ENCODE results near the gene NFATC4.

Gene NFATC4

GRCh38 chr14:24403294-24403998 lies 35.5 kb downstream of the NFATC4 start:
- Histone ChIP-seq H3K9me3 (ENCODE audit: low read length) (no peaks in the 10 kb centered on the region), H3K4me1 (ENCODE audit: insufficient read depth, low read length) (peaks cover 8% of the 10 kb centered on the region), H3K36me3 (ENCODE audit: insufficient read depth, low read length) (no peaks in the 10 kb centered on the region), H3K4me3 (ENCODE audit: low read length) (no peak overlapping the region), H2AFZ (ENCODE audit: low read depth, low read length) (no peak overlapping the region), H3K27me3 (ENCODE audit: insufficient read depth, low read length) (peaks cover 27% of the 10 kb centered on the region)

GRCh38 chr14:24404814-24405213 lies 36.8 kb downstream of the NFATC4 start:
- Histone ChIP-seq H2AFZ (ENCODE audit: low read depth, low read length) (no peak overlapping the region), H3K9me3 (ENCODE audit: low read length) (no peaks in the 10 kb centered on the region), H3K27me3 (ENCODE audit: insufficient read depth, low read length) (peaks cover 21% of the 10 kb centered on the region), H3K4me3 (ENCODE audit: low read length) (no peak overlapping the region), H3K36me3 (ENCODE audit: insufficient read depth, low read length) (no peaks in the 10 kb centered on the region), H3K4me1 (ENCODE audit: insufficient read depth, low read length) (no peaks in the 10 kb centered on the region)

GRCh38 chr14:24406416-24406815 lies 38.4 kb downstream of the NFATC4 start:
- no peak overlapping the region for H2AFZ ChIP-seq (ENCODE audit: low read depth, low read length)
- H3K27me3 ChIP-seq (ENCODE audit: insufficient read depth, low read length) = peaks cover 12% of the 10 kb centered on the region
- no peaks in the 10 kb centered on the region for H3K9me3 ChIP-seq (ENCODE audit: low read length)
- H3K4me3 ChIP-seq (ENCODE audit: low read length) = no peak overlapping the region
- no peaks in the 10 kb centered on the region for H3K4me1 ChIP-seq (ENCODE audit: insufficient read depth, low read length)
- no peaks in the 10 kb centered on the region for H3K36me3 ChIP-seq (ENCODE audit: insufficient read depth, low read length)

GRCh38 chr14:24407608-24408325 lies 39.8 kb downstream of the NFATC4 start:
- no peaks in the 10 kb centered on the region for H3K4me1 ChIP-seq (ENCODE audit: insufficient read depth, low read length)
- peaks cover 3% of the 10 kb centered on the region for H3K27me3 ChIP-seq (ENCODE audit: insufficient read depth, low read length)
- no peaks in the 10 kb centered on the region for H3K9me3 ChIP-seq (ENCODE audit: low read length)
- no peaks in the 10 kb centered on the region for H3K36me3 ChIP-seq (ENCODE audit: insufficient read depth, low read length)
- no peak overlapping the region for H2AFZ ChIP-seq (ENCODE audit: low read depth, low read length)
- H3K4me3 ChIP-seq (ENCODE audit: low read length) = no peak overlapping the region

- H3K9me3 ChIP-seq (ENCODE audit: low read length) = no peaks in the 10 kb centered on the region
- no peak overlapping the region for H2AFZ ChIP-seq (ENCODE audit: low read depth, low read length)
- no peak overlapping the region for H3K4me3 ChIP-seq (ENCODE audit: low read length)
- no peaks in the 10 kb centered on the region for H3K36me3 ChIP-seq (ENCODE audit: insufficient read depth, low read length)
- H3K4me1 ChIP-seq (ENCODE audit: insufficient read depth, low read length) = no peaks in the 10 kb centered on the region
- H3K27me3 ChIP-seq (ENCODE audit: insufficient read depth, low read length) = no peaks in the 10 kb centered on the region
These were observed 40.8 kb downstream of the NFATC4 start for GRCh38 chr14:24408764-24409163.

- H3K9me3 ChIP-seq (ENCODE audit: low read length) = no peaks in the 10 kb centered on the region
- H3K27me3 ChIP-seq (ENCODE audit: insufficient read depth, low read length) = no peaks in the 10 kb centered on the region
- no peak overlapping the region for H2AFZ ChIP-seq (ENCODE audit: low read depth, low read length)
- no peak overlapping the region for H3K4me3 ChIP-seq (ENCODE audit: low read length)
- no peaks in the 10 kb centered on the region for H3K4me1 ChIP-seq (ENCODE audit: insufficient read depth, low read length)
- H3K36me3 ChIP-seq (ENCODE audit: insufficient read depth, low read length) = no peaks in the 10 kb centered on the region
These were observed 41.2 kb downstream of the NFATC4 start for GRCh38 chr14:24409192-24409591.

- Histone ChIP-seq H3K36me3 (ENCODE audit: insufficient read depth, low read length) (no peaks in the 10 kb centered on the region), H3K9me3 (ENCODE audit: low read length) (no peaks in the 10 kb centered on the region), H3K4me1 (ENCODE audit: insufficient read depth, low read length) (no peaks in the 10 kb centered on the region), H3K4me3 (ENCODE audit: low read length) (no peak overlapping the region), H2AFZ (ENCODE audit: low read depth, low read length) (no peak overlapping the region), H3K27me3 (ENCODE audit: insufficient read depth, low read length) (no peaks in the 10 kb centered on the region)
These were observed 42.0 kb downstream of the NFATC4 start for GRCh38 chr14:24409956-24410355.

- Histone ChIP-seq H3K4me1 (ENCODE audit: insufficient read depth, low read length) (no peaks in the 10 kb centered on the region), H3K27me3 (ENCODE audit: insufficient read depth, low read length) (no peaks in the 10 kb centered on the region), H3K9me3 (ENCODE audit: low read length) (no peaks in the 10 kb centered on the region), H3K36me3 (ENCODE audit: insufficient read depth, low read length) (no peaks in the 10 kb centered on the region), H2AFZ (ENCODE audit: low read depth, low read length) (no peak overlapping the region), H3K4me3 (ENCODE audit: low read length) (no peak overlapping the region)
These were observed 43.7 kb downstream of the NFATC4 start for GRCh38 chr14:24411443-24412389.

GRCh38 chr14:24414077-24414476 lies 46.1 kb downstream of the NFATC4 start:
- no peak overlapping the region for H3K4me3 ChIP-seq (ENCODE audit: low read length)
- H3K27me3 ChIP-seq (ENCODE audit: insufficient read depth, low read length) = peaks cover 14% of the 10 kb centered on the region
- H3K9me3 ChIP-seq (ENCODE audit: low read length) = no peaks in the 10 kb centered on the region
- no peaks in the 10 kb centered on the region for H3K4me1 ChIP-seq (ENCODE audit: insufficient read depth, low read length)
- H2AFZ ChIP-seq (ENCODE audit: low read depth, low read length) = no peak overlapping the region
- no peaks in the 10 kb centered on the region for H3K36me3 ChIP-seq (ENCODE audit: insufficient read depth, low read length)

GRCh38 chr14:24414732-24415420 lies 46.9 kb downstream of the NFATC4 start:
- H3K4me1 ChIP-seq (ENCODE audit: insufficient read depth, low read length) = no peaks in the 10 kb centered on the region
- no peak overlapping the region for H3K4me3 ChIP-seq (ENCODE audit: low read length)
- H3K27me3 ChIP-seq (ENCODE audit: insufficient read depth, low read length) = peaks cover 19% of the 10 kb centered on the region
- H3K36me3 ChIP-seq (ENCODE audit: insufficient read depth, low read length) = no peaks in the 10 kb centered on the region
- H3K9me3 ChIP-seq (ENCODE audit: low read length) = no peaks in the 10 kb centered on the region
- H2AFZ ChIP-seq (ENCODE audit: low read depth, low read length) = no peak overlapping the region

GRCh38 chr14:24415421-24416253 lies 47.7 kb downstream of the NFATC4 start:
- Histone ChIP-seq H3K36me3 (ENCODE audit: insufficient read depth, low read length) (no peaks in the 10 kb centered on the region), H3K4me1 (ENCODE audit: insufficient read depth, low read length) (no peaks in the 10 kb centered on the region), H3K27me3 (ENCODE audit: insufficient read depth, low read length) (peaks cover 26% of the 10 kb centered on the region), H3K4me3 (ENCODE audit: low read length) (no peak overlapping the region), H2AFZ (ENCODE audit: low read depth, low read length) (no peak overlapping the region), H3K9me3 (ENCODE audit: low read length) (no peaks in the 10 kb centered on the region)
